Uterus (tissue), 4 donors: ENCODE measurements around the gene PDPK1. TPM values are rescaled to one million over a fixed set of nuclear protein-coding genes. Genes with fewer than 3 reads are reported as not detected.

Source experiments
- DNase-seq, 2 donors: peaks; one replicate each; pipeline ENCODE4 v3.0.0-alpha.2; 2019 to 2020
- H3K27ac ChIP-seq, 2 donors: fragments of 200-600 bp; sonication (generic); 1 replicate in 1 of 2; 2 replicates in 1 of 2; pipeline ENCODE4 v1.5.1; 2016 to 2018
- H3K27me3 ChIP-seq, 2 donors: fragments of 200-600 bp; sonication (generic); one replicate each; pipeline ENCODE4 v1.5.1; 2018 to 2019; ENCODE audit warnings: control low read depth in 1 of 2
- H3K36me3 ChIP-seq, 2 donors: fragments of 200-600 bp; sonication (generic); one replicate each; pipeline ENCODE4 v1.5.1; 2019; ENCODE audit warnings: control low read depth in 1 of 2
- H3K4me1 ChIP-seq, 2 donors: fragments of 200-600 bp; sonication (generic); one replicate each; pipeline ENCODE4 v1.5.1; 2018 to 2019; ENCODE audit warnings: control low read depth in 1 of 2
- H3K4me3 ChIP-seq, 2 donors: fragments of 200-600 bp; sonication (generic); 1 replicate in 1 of 2; 2 replicates in 1 of 2; pipeline ENCODE4 v1.5.1; 2018 to 2019; ENCODE audit warnings: mild to moderate bottlenecking in 1 of 2
- H3K9me3 ChIP-seq, 2 donors: fragments of 200-600 bp; sonication (generic); one replicate each; pipeline ENCODE4 v1.5.1; 2019; ENCODE audit warnings: control low read depth in 1 of 2
- POLR2A ChIP-seq, 2 donors: fragments of 450-650 bp; IDR thresholded peaks; one replicate each; pipeline ENCODE4 v1.6.1; 2016; ENCODE audit warnings: antibody characterized with exemption in 2 of 2, mild to moderate bottlenecking in 1 of 2, moderate library complexity in 1 of 2
- intact Hi-C: fragments of 100-400 bp; cut with DNase I; formaldehyde crosslinking; loops from one replicate; pipeline ENCODE4 v1.15.1; 2023; ENCODE audit warnings: low total_unique reads
- total RNA-seq, 4 donors: library from RNA; depleted of rRNA in 3 of 4; stranded (reverse); fragments of >200 nt in 3 of 4; gene quantifications; one replicate each; pipeline versions ENCODE4 v1.1.0 to v1.2.4, GENCODE V29; 2014 to 2023
- TF ChIP-seq, protein P1 (sequence below), 4 experiments: fragments of 200-600 bp in 2 of 4; fragments of 450-650 bp in 2 of 4; sonication (generic) in 2 of 4; IDR thresholded peaks; one replicate each; pipeline ENCODE4 v1.5.1; 2016 to 2019; ENCODE audit warnings: antibody characterized with exemption in 4 of 4, mild to moderate bottlenecking in 2 of 4, moderate library complexity in 1 of 4
- donor health status: DM: yes; HTN: yes; CAD: no.

The PDPK1 gene
- total RNA-seq, 4 donors from 2014 or later: 11.0 to 66.2 (median 23.9) TPM

- Histone ChIP-seq H3K27ac (no peak overlapping the region), H3K36me3 (no peaks in the 10 kb centered on the region), H3K27me3 (no peaks in the 10 kb centered on the region), H3K4me3 (no peak overlapping the region), H3K9me3 (no peaks in the 10 kb centered on the region), H3K4me1 (peaks cover 0 to 14% of the 10 kb centered on the region in 2 donors)
- TF ChIP-seq, protein P1, sequence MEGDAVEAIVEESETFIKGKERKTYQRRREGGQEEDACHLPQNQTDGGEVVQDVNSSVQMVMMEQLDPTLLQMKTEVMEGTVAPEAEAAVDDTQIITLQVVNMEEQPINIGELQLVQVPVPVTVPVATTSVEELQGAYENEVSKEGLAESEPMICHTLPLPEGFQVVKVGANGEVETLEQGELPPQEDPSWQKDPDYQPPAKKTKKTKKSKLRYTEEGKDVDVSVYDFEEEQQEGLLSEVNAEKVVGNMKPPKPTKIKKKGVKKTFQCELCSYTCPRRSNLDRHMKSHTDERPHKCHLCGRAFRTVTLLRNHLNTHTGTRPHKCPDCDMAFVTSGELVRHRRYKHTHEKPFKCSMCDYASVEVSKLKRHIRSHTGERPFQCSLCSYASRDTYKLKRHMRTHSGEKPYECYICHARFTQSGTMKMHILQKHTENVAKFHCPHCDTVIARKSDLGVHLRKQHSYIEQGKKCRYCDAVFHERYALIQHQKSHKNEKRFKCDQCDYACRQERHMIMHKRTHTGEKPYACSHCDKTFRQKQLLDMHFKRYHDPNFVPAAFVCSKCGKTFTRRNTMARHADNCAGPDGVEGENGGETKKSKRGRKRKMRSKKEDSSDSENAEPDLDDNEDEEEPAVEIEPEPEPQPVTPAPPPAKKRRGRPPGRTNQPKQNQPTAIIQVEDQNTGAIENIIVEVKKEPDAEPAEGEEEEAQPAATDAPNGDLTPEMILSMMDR (IDR thresholded peaks at IDR 0.05): no peak
- TF ChIP-seq POLR2A (IDR thresholded peaks at IDR 0.05): no peak
- intact Hi-C loops: loop anchor here (10.0 kb wide), 1 partner anchor 163 kb away; no protein-coding TSS in a partner anchor
- no peak for DNase-seq
Observed at GRCh38 chr16:2497695-2498484, 39.9 kb upstream of the PDPK1 start.

- intact Hi-C loops: loop anchor here (10.0 kb wide), 1 partner anchor 164 kb away; no protein-coding TSS in a partner anchor
- H3K36me3 ChIP-seq: no peaks in the 10 kb centered on the region
- no peaks in the 10 kb centered on the region for H3K27me3 ChIP-seq
- peaks cover 0 to 14% of the 10 kb centered on the region in 2 donors for H3K4me1 ChIP-seq
- TF ChIP-seq, protein P1 (IDR thresholded peaks at IDR 0.05): no peak
- no peak for TF ChIP-seq POLR2A (IDR thresholded peaks at IDR 0.05)
- no peak overlapping the region for H3K4me3 ChIP-seq
- no peaks in the 10 kb centered on the region for H3K9me3 ChIP-seq
- H3K27ac ChIP-seq: no peak overlapping the region
- no peak for DNase-seq
Observed at GRCh38 chr16:2498531-2499253, 39.1 kb upstream of the PDPK1 start.

DNA sequence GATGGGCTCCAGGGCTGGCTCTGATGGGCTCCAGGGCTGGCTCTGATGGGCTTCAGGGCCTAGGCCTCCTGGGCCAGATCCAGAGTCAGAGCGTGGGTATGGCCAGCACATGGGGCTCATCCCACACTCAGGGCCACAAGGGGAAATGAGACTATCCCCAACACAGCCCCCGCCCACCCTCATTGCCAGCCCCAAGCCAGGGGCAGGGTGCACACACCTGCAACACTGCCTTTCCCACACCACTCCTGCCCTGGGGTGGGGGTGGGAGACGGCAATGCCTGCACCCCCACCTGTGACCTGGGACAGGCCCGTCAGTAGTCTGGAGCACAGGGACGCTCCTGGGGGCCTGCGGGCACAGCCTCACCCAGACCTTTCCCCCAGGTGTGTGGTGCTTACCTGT, 38.4 kb upstream of the PDPK1 start:
- Histone ChIP-seq H3K4me1 (peaks cover 0 to 14% of the 10 kb centered on the region in 2 donors), H3K9me3 (no peaks in the 10 kb centered on the region), H3K27me3 (no peaks in the 10 kb centered on the region), H3K4me3 (no peak overlapping the region), H3K36me3 (no peaks in the 10 kb centered on the region), H3K27ac (no peak overlapping the region)
- no peak for TF ChIP-seq POLR2A (IDR thresholded peaks at IDR 0.05)
- TF ChIP-seq, protein P1 (IDR thresholded peaks at IDR 0.05): no peak
- intact Hi-C loops: loop anchor here (10.0 kb wide), 1 partner anchor 165 kb away; no protein-coding TSS in a partner anchor
- no peak for DNase-seq

DNA sequence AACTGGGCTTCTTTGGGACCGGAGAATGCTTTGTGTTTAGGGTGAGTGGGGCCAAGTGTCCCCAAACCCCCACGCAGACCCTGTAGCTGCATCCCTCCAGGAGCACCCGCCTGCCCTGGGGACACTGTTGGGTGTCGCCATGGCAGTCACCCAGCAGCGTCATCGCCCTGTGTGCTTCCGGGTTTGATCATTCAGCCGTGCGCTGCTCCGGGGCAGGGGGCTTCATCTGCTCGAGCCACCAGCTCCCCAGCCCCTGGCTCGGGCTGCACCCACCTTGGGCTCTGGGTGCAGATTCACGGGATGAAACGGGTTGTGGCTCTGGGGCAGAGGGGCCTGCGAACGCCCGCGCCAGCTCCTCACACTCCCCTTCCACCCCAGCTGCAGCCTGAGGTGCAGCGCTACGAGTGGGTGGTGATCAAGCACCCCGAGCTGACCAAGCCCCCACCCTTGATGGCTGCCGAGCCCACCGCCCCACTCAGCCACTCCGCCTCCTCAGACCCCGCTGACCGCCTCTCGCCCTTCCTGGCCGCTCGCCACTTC, 37.9 kb upstream of the PDPK1 start:
- Histone ChIP-seq H3K4me3 (no peak overlapping the region), H3K27ac (no peak overlapping the region), H3K4me1 (peaks cover 0 to 14% of the 10 kb centered on the region in 2 donors), H3K9me3 (no peaks in the 10 kb centered on the region), H3K36me3 (no peaks in the 10 kb centered on the region), H3K27me3 (no peaks in the 10 kb centered on the region)
- intact Hi-C loops: loop anchor here (10.0 kb wide), 1 partner anchor 165 kb away; no protein-coding TSS in a partner anchor
- TF ChIP-seq, protein P1 (IDR thresholded peaks at IDR 0.05): no peak
- no peak for TF ChIP-seq POLR2A (IDR thresholded peaks at IDR 0.05)
- DNase-seq: no peak
